ENCODE measurements around the gene TULP4.
"Not testable (repeated sequence)": the region's sequence is repeated elsewhere in the genome, so short reads cannot be mapped to it uniquely, and the experiment has no call there.

Gene TULP4

DNA sequence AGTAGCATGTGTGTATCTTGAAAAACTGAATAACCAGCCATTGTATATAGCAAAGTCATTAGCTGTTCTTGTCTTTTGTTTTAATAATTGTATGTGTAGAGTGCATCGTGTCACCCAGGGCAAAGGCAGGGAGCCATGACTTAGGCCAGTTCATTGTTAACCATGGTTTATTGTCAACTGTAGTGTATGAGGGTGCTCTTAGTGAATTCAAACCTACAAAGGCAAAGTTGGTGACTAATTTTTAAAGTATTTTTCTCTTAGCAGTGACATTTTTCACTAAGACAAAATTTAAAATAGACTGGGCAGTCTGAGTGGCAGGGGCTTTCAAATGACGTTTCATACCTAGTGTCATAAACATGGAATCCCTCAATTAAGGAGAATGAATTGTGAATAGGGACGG lies 79.0 kb downstream of the TULP4 start:
- no peak for DNase-seq (ENCODE audit: low spot score)

DNA sequence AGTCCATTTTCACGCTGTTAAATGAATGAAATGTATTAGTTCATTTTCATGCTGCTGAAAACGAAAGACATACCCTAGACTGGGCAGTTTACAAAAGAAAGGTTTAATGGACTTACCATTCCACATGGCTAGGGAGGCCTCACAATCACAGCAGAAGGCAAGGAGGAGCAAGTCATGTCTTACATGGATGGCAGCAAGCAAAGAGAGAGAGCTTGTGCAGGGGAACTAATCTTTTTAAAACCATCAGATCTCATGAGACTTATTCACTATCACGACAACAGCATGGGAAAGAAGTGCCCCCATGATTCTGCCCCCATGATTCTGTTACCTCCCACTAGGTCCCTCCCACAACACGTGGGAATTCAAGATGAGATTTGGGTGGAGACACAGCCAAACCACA lies 79.7 kb downstream of the TULP4 start:
- DNase-seq (ENCODE audit: low spot score) = not testable (repeated sequence)

DNA sequence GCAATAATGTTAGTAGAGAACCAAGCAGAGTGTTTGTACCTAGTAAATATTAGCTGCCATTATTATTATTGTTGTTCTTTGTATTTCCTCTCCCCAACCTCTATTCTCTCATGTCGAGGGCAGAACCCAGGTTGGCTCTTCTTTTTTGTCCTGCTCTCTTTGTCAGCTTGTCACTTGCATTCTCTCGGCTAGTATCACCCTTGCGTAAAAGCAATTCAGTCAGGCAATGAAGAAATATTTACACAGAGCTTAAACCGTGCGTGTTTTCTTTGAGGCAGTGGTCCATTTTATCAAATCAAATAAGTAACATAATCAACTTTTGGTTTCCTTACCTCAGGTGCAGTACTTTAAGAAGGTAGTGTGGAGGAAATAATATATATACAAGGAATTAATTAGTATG lies 83.9 kb downstream of the TULP4 start:
- DNase-seq (ENCODE audit: low spot score) = no peak

DNA sequence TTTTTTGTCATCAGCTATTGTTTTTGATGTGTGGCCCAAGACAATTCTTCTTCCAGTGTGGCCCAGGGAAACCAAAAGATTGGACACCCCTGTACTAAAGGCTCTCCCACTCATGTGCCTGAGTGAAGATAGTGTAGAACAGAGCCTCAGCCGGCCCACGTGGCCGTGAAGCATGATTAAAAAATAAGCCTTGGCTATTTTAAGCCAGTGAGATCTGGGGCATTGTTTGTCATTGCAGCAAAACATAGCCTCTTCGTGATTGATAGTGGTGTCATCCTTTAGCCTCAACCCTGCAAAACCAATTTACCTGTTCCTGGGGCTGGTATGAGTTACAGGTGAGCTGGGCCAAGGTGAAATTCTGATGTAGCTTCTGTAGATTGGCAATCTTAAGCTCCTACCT lies 85.3 kb downstream of the TULP4 start:
- no peak for DNase-seq (ENCODE audit: low spot score)

DNA sequence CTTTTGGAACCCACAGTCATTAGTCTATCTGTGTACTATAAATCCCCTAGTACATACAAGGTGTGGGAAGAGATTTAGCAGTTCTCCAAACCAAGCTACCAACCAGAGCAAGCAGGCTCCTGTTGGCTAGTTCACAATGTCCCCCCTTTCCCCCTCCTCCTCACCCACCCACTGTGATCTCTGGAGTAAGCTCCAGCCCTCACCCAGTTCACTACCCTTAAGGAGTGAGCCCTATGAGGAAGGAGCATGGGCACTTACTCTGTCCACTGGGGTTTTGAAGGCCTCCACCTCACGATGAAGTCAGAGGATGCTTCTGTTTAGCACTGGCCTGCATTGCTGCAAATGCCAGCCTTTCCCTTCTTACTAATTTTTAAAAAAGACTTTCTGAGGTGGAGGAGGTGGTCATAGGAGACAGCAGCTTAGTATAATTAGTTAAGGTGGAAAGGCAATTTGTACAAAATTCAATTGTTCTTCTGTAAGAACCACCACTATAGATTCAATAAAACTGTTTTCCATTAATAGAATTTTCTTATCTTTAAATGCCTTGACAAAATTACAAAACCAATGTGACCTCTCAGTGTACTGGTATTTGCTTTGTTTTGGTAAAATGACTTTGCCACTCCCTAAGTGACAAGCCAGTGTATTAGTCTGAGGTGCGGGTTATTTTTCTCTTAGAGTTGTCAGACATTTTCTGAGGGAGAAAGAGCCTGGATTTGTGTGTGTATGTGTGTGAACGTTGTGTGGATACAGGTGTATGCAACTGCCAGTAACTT lies 86.2 kb downstream of the TULP4 start:
- DNase-seq (ENCODE audit: low spot score) = no peak

DNA sequence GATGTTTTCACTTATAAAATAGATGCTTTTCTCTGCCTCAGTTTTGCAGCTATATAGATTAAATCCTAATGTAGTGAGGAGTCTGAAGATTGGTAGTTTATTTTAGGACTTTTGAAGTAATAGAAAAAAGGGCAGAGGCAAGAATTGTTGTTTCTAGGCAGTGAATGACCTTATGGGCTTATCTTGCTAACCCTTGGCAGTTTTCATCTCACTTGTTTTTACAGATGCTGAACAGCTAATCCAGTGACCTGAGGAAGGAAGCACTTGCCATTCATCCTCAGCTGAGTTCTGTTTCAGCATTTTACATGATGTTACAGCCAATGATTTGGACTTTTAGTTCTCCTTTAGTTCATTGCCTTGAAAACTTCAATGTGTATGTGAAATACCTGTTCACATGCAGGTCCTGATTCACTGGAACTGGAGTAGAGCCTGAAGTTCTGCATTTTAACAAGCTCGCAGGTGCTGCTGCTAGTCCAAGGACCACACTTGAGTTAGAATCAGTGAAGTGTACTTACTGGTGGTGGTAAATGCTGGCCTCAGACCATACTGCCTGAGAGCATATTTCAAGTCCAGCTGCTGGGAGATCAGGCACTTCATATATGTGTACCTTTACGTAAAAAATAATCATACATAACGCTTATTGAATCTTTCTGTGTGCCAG lies 86.9 kb downstream of the TULP4 start:
- no peak for DNase-seq (ENCODE audit: low spot score)

DNA sequence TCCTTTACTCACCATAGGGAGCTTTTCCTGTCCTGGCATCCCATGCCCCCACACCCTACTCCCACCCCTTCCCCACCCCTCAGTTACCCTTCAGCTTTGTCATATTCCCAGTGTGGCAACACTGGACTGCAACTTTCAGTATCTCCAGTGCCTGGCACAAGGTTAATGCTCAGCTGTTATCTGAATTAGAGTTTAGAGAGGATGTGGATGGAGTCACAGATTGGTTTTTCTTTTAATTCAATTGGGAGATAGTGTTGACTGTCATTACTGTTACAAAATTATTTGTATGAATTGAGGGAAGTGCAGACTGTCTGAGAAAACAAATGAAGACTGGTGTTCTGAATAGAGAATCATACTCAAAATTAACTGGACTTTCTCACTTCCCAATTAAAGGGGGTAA lies 89.9 kb downstream of the TULP4 start:
- DNase-seq (ENCODE audit: low spot score) = no peak

DNA sequence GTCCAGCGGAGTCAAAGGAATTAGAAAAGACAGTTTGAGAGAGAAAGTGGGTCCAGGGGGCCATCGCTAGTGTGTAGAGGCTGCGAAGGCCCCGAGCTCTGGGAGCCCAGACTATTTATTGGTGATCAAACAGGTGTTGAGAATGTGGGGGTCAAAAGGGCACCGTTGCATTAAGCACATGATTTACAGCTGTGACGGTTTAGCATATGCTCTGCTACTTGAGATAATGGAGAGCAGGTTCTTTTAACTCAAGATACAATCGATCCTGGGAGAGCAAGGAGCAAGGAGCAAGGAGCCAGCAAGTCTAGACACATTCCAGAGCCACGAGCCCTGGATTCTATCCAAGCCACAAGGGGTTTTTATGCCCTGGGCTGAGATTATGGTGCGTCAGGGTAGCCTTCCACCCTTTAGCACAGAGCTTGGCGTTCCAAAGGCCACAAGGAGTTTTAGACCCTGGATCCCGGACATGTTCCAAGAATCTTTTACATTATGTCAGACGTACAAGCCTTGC lies 93.1 kb downstream of the TULP4 start:
- not testable (repeated sequence) for DNase-seq (ENCODE audit: low spot score)

DNA sequence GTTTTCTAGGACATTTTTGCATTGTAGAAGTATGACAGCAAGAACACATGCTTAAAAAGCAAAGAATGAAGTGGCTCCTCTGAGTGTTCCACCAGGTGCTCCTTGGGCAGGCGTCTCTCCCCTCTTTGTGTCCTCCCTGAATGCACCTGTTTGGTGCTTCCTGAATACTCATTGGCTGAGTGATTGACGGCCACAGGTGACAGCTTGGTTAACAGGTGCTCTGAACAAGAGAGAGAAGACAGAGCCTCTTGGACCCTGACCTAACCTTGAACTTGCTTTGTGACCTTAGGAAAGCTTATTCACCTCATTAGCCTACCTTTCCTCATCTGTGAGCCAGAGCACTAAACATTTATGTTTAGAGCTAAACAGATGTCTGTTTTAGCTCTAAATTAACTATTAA lies 93.7 kb downstream of the TULP4 start:
- DNase-seq (ENCODE audit: low spot score) = no peak

DNA sequence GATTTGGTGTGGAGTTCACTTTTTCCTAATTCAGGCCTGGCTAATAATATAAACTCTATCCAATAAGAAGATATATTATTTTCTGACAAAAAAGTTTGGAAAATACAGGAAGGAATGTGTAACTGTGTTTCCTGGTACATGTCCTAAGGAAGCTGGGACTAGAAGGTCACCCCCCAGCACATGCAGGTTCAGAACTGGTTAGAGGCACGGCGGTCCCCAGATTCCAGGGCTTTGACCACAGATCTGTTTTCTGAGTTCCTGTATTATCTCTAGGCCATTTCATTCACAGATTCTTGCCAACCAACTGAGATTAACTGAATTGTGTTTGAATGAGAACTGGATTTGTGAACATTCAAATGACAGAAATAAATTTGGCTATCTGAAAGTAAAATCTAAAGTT lies 94.5 kb downstream of the TULP4 start:
- no peak for DNase-seq (ENCODE audit: low spot score)

DNA sequence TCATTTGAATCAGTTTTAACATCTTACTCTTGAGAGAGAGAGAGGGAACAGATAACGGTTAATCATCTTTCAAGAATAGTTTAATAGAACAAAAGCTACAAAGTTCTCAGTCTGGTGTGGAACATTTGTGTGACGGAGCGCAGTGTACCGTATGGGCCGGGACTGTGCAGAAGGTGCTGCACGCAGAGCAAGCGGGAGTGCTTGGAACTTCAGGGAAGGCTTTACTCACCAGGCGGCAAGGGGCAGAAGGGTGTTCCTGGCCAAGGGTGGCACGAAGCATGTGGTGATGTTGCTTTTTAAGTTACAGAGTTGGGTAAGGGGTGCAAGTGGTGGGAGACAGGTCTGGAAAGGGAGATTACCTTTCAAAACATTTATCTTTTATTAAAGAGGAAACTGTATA lies 95.7 kb downstream of the TULP4 start:
- no peak for DNase-seq (ENCODE audit: low spot score)

DNA sequence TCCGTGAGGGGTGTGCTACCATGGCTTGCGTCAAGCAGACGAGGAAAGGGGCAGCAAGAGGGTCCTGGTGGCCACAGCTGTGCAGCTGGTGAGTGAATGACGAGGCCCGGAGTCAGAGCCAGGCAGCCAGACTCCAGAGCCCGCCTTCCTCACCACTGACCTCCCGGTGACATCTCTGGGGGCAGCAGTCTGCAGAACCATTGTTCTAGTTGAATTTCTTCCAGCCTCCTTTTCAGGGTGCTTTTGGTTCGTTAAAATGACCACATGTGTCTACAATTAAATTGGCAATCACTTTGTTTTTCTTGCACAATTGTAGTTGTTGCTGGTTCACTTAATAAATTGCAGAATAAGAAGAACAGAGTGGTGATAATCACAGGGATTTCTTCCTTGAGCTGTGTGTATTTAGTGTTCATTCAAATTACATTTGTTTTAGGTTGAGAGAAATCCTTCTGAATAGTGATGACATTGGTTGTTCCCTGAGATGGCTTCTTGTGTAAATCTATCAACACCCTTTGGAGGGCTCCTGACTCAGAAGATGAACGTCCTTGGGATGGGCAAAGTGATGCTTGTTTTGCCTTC lies 96.4 kb downstream of the TULP4 start:
- DNase-seq (ENCODE audit: low spot score) = no peak

DNA sequence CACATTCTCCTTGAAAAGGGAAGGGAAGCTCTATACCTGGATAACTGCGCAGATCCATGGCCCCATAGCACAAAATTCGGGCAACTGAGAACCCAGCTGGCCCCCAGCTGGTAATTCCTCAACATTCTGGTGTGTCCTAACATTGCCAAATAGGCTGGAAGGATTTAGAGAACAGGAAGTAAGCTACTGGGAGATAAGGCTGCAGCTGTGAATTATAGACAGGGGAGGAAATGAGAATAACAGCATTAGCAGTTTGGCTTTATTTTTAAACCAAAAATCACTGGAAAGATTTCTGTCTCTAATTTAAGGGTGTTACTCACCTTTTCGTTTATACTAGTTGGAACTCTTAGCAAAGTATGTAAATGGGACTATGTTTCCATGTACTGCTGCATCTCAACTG lies 97.2 kb downstream of the TULP4 start:
- no peak for DNase-seq (ENCODE audit: low spot score)

DNA sequence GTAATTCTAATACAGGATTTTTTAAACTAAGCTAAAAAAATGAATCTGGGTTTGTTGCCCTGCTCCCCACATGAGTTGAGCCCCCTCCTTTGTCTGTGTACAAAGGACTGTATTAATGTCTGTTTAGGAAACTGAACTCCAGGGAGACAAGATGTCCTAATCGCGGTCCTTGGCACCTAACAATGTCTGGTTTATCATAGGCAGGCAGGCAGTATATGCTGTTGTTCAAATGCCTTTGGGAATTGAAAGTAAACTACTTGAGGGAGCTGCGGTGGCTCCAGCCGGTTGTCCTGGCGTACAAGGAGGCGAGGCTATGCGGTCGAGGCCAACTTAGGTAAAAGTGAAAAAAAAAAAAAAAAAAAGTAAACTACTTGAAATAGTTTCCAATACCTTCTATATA lies 98.5 kb downstream of the TULP4 start:
- DNase-seq (ENCODE audit: low spot score) = no peak

DNA sequence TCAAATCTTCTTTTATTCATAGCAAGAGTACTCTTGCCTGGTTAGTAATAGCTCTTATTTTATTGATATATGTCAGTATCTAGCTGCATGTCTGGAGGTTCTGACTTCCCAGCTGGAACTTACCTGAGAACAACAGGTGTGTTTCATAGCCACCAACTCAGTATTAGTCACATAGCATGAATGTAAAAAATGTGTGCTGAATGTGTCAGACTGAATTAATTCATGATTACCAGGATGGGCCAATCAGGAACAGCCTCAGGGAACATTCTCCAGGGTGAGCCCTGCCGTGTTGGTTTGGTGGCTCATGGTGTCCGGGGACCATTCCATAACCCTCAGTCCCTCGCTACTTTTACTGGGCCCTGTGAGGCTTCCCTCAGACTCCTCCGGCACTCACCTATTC lies 99.7 kb downstream of the TULP4 start:
- DNase-seq (ENCODE audit: low spot score) = no peak

DNA sequence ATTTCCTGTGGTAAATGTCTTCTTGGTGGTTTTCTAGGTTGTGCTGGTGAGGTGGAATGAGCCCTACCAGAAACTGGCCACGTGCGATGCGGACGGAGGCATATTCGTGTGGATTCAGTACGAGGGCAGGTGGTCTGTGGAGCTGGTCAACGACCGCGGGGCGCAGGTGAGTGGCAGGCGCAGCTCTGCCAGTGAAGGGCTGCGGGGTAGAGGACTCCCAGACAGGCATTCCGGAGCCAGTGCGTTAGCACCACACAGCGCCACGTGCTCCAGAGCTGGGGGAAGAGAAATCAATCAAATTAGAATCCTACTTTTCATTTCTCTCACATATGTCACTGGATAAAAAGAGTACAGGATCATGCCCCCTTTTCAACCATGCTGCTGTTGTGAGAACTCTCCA lies 100.8 kb downstream of the TULP4 start:
- DNase-seq (ENCODE audit: low spot score) = no peak

DNA sequence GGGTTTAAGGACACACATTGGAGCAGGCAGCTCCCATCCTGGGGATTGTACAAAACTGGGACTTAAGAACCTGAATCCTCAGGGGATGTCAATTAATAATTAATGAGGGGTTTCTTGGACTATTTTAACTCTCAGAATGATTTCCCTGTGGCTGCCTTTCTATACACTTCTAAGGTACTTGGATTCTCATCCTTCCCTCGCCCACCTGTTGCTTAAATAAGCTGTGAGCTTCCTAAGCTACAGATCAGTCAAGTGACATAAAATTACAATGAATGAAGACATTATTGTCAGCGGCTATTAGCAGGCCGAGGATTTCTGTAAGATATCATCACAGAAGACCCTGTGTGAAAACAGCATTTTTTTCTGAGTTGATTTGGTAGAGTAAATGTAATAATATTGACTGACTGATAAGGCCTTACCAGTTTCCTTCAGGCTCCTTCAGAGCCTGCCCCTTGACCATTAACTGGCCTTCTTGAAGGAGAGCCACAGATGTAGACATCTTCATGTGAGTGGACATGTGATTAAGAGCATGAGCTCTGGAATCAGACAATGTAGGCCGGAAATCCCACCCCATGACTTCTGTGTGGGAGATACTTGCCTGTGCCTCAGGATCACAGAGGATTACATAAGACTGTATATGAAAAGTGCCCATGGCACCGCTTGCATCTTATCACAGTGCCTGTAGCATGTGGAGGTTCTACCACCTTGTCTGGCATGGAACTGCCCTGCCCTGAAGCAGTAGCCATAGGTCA lies 101.7 kb downstream of the TULP4 start:
- DNase-seq (ENCODE audit: low spot score) = no peak

DNA sequence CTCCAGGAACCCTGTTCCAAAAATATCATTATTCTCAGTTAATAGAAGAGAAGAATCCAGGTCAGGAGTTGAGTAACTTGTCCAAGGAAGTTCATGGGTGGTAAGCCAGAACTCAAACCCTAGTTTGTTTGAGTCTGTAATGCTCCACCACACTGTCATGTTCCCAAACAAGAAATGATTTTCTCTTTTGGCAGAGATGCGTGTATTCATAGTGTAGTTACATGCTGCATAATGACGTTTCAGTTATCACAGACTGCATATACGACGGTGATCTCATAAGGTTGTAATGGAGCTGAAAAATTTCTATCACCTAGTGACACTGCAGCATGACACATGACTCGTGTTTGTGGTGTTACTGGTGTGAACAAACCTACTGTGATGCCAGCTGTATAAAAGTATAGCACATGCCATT lies 102.6 kb downstream of the TULP4 start:
- no peak for DNase-seq (ENCODE audit: low spot score)

DNA sequence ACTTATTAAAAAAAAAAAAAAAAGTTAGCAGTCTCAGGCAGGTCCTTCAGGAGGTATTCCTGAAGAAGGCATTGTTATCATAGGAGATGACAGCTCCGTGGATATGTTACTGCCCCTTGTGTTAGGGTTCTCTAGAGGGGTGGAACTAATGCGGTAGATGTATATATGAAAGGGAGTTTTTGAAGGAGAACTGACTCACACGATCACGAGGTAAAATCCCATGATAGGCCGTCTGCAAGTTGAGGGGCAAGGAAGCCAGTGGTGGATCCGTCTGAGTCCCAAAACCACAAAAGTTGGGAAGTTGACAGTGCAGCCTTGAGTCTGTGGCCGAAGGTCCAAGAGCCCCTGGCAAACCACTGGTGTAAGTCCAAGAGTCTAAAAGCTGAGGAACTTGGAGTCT lies 103.4 kb downstream of the TULP4 start:
- DNase-seq (ENCODE audit: low spot score) = no peak

DNA sequence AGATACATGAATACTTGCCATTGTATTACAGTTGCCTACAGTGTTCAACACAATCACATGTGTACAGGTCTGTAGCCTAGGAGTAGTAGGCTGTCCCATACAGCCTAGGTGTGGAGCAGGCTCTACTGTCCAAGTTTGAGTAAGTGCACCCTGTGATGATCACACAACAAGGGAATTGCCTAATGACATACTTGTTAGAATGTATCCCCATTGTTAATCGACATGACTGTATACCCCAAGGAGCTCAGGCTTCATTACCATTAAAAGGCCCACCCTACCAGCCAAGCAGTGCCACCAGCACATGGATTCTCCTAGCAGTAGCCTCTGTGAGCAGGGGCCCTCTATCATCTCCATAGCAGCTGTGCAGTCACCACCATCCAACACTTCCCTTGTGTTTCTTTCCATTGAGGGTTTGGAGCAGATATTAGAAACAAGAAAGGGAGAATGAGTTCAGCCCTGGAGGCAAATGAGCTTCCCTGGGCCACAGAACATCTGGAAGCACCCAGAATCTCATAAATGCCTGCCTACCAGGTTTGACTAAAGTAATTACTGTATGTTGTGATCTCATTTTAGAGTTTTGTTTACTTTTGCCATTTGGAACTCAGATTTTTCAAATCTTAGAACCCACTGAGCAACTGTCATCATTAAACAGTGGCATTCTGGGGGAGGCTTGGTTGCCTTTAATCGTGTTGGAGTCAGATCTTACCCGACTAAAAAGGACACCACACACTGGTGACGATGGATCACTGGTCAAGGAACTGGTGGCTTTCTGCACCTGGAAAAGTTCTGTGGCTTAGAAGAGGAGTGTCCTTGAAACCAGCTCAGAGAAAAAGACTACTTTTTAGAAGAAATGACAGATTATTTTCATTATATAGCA lies 104.9 kb downstream of the TULP4 start:
- no peak for DNase-seq (ENCODE audit: low spot score)

DNA sequence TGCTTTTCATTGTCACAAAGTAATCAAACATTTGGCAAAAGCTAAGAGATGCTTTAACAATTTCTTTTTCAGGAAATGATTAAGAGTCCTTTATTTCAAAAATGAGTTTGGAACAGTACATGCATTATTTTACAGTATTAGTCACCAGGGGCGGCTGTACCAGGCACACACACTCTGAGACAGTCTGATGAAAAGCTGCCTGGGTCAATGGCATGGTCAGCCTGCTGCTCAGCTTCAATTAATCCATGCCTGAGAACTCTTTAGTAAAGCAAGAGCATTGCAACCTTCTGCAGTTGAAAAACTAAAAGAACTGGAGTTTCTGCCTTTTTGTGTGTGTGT lies 105.5 kb downstream of the TULP4 start:
- DNase-seq (ENCODE audit: low spot score) = peak; percentile 52

DNA sequence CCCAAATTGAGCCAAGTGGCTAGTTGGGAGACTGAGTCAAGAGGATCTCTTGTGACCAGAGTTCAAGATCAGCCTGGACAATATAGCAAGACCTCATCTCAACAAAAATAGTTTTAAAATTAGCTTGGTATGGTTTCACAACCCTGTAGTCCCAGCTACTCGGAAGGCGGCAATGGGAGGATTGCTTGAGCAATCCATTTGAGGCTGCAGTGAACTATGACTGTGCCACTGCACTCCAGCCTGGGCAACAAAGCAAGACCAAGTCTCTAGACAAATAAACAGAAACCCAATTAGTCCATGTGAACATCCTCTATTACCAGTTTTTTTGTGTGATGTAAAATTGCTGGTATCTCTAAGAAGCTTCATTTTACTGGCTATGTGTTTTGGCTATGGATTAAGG lies 106.2 kb downstream of the TULP4 start:
- DNase-seq (ENCODE audit: low spot score) = no peak

All from hepatic stellate cell (primary cell).